Superior temporal gyrus (tissue), 1 donor: ENCODE measurements around the gene UBE2D3.
"Not testable (repeated sequence)": the region's sequence is repeated elsewhere in the genome, so short reads cannot be mapped to it uniquely, and the experiment has no call there.

Experiments used
- DNase-seq: peaks from one replicate; pipeline ENCODE4 v3.0.0-alpha.2; 2016; ENCODE audit errors: extremely low spot score

Gene UBE2D3

DNA sequence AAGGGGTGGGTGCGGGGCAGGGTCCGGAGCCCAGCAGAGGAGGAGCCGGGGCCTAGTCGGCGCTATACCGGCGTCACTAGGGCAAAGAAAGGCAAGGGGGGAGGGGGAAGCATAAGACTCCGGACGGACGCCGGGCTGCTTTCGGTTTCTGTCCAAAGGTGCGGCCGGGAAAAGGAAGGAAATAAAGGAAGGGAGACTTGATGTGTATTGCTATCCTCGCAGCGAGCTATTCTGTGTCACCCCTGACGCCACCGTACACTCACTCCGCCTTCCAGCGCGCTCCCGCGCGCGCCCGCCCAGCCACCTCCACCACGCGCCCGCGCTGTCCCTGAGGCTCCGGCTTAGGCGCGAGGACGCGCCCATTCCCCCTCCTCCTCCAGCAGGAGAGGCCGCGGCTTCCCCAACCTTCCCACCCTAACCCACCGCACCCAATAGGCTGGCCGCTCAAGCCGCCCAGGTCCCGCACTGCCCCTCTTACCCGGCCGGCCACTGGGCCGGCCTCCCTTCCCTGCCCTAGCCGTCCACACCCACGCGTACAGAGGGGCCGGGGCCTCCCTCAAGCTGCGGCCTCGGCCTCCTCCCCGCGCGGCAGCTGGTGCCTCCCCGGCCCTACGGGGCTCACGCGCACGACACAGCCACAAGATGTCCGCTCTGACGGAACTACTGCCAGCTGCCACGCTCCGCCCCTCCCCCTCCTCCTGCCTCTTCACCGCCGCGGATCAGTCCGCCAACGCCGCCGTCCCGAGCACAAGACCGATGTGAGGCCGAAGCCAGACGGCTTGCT lies at the start of gene UBE2D3:
Gene UBE2D3 (minus strand): TSS at position 662 of the 784 bp plus-strand sequence. CDS start 1,043 bp downstream, outside the sequence.
- DNase-seq, result peak; percentile 88

DNA sequence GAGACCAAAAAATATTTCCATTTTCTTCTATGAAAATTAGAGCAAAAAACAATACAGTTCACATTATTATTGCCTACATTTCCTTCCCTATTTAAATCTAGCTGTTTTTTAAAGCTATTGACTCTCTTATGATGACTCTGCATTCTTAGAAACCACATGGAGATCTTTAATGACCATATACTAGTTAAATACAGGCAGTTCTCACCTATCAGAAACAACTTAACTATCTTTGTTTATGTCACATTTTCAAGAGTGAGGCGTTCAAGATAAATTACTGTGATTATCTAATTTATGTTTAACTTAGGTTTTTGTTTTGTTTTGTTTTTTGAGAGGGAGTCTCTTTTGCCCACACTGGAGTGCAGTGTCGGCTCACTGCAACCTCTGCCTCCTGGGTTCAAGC lies 44.4 kb upstream of the UBE2D3 start:
- no peak for DNase-seq

DNA sequence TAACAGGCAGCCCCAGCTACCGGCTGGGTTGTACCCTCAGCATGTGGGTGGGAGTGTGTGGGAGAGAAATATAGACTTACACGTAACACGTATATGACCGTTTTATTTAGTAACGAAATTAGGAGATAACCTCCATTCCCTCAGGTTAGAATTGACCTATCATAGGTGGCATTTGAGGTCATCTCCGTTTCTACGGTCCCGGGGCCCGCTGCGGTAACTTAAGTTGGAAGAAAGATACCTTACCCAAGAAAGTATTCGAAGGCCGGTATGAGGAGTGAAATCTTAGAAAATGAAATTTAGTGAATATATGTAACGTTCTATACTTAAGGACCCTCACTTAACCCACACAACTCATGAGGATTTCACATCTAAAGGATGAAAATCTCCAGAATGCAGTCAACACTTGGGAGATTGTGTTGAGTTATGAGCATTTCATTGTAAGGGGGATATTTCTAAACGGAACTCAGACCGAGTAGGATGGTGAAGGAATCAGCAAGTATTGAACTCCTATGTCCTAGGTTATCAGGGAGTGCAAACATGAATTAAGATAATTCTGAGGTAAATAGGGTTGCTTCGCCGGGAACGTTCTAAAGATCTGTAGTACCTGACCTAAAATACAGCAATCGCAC lies 42.3 kb upstream of the UBE2D3 start:
- DNase-seq, result no peak

DNA sequence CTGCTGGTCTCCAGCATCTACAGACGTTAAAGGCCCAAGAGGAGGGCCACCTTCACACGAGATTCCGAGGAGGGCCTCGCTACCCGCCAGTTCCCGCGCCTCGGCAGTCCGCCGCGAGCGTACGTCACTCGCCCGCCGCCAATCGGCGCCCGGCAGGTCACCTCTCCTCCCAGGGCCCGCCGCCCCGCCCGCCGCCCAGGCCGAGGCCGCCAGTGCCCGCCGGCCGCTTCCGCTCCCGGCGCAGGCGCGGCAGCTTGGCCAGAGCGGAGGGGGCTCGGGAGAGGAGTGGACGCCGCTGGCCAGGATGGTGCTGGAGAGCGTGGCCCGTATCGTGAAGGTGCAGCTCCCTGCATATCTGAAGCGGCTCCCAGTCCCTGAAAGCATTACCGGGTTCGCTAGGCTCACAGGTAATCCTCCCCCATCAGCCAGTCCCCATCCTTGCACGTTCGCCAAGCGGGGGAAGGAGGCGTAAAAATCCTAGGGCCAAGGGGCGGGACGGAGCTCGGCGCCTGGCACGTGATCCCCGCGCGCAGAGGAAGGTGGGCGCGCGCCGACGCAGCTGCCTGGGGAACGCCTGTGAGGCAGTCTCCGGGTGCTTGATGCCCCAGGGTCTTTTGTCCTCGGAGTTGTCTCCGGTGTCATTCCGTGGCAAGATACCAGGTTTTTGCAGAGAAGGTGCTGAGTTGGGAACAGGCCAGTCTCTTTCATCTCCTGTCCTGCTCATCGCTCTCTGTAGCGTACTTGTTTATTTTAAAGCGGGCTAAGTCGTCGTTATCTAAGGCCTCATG lies 41.6 kb upstream of the UBE2D3 start, which contains the start of gene CISD2:
Gene CISD2 (plus strand): TSS at position 212 of the 788 bp plus-strand sequence. CDS start 93 bp downstream, at position 305.
- peak; percentile 92 for DNase-seq

DNA sequence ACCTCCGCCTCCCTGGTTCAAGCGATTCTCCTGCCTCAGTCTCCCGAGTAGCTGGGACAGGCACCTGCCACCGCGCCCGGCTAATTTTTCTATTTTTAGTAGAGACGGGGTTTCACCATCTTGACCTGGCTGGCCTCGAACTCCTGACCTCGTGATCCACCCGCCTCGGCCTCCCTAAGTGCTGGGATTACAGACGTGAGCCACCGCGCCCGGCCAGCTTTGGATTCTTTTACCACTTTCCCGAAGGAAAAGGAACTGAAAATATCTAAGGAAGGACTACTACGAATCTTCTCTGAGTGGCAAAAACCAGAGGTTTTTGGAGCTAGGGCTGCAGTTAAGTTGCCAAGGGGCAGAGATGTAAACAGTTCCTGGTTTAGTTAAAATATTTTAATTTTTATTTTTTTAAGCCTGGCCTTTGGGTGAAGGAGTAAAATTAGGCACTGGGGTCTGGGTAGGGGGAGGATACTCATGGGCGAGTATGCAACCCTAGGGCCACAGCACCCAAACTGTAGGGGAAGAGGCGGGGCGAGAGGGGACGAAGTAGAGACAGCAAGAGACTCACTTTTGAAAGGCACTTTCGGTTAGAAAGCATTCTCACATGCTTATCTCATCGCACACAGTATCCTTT lies 40.9 kb upstream of the UBE2D3 start:
- no peak for DNase-seq

DNA sequence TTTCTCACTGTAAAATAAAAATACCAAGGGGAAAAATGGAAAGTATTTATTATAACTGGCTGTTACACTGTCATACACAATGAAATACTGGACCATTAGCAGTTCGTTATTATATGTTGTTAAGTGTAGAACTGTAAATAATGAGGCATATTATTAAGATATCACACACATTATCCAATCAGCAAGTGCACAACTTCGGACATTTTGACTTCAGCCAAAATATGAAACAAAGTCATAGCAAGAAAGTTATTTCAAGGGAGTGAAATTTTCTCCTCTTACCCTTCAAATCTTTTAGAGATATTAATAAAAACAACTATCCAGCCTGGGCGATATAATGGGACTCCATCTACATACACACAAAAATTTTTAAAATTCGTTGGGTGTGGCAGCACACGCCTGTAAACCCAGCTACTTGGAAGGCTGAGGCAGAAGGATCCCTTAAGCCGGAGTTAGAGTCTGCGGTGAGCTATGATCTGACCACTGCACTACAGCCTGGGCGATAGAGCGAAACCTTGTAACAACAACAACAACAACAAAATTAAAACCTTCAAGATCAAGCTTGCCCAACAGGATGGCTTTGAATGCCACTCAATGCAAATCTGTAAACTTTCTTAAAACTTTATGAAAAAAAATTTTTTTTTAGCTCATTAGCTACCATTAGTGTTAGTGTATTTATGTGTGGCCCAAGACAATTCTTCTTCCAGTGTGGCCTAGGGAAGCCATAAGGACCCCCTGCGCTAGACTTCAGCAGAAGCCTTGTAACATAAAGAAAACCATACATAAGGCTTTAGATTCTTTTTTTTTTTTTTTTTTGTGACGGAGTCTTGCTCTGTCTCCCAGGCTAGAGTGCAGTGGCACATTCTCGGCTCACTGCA lies 40.2 kb upstream of the UBE2D3 start:
- no peak for DNase-seq

DNA sequence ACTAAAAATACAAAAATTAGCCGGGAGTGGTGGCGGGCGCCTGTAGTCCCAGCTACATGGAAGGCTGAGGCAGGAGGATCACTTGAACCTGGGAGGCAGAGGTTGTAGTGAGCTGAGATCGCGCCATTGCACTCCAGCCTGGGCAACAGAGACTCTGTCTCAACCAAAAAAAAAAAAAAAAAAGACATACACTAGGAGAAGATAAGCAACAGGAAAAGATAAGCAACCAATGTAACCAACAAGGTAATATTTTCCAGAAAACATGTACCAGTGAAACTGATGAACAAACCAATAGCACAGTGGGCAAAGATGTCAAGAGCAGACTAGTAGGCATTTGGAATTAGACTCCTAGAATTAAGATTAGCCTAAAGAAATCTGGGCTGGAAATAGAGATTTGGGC lies 38.0 kb upstream of the UBE2D3 start:
- DNase-seq, result not testable (repeated sequence)

DNA sequence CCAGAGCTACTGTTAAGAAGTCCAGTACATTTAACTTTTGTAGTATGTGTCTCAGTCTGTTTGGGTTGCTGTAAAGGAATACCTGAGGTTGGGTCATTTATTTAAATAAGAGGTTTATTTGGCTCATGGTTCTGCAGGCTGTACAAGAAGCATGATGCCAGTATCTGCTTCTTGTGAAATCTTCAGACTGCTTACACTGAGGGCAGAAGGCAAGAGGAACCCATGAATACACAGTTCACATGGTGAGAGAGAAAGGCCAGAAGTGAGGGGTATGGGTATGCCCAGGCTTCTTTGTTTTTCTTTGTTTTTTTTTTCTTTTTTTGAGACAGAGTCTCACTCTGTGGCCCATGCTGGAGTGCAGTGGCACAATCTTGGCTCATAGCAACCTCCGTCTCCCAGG lies 35.4 kb upstream of the UBE2D3 start:
- DNase-seq, result no peak

DNA sequence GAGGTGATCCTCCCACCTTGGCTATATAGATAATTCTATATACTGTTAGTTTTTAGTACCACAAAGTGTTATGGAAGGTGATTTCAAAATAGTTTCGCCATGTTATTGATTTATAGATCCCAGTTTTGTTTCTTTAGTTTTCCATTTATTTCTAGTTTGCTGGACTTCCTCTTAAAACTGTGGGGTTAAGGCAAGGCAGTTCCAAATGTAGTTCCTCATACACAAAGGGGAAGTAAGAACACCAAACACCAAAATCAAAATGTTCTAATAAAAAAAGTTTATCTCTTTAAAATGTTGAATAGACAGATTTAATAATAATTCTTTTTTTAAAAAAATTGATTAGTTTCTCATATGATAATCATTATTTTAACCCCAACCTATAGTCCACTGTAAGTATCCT lies 34.7 kb upstream of the UBE2D3 start:
- DNase-seq, result no peak

DNA sequence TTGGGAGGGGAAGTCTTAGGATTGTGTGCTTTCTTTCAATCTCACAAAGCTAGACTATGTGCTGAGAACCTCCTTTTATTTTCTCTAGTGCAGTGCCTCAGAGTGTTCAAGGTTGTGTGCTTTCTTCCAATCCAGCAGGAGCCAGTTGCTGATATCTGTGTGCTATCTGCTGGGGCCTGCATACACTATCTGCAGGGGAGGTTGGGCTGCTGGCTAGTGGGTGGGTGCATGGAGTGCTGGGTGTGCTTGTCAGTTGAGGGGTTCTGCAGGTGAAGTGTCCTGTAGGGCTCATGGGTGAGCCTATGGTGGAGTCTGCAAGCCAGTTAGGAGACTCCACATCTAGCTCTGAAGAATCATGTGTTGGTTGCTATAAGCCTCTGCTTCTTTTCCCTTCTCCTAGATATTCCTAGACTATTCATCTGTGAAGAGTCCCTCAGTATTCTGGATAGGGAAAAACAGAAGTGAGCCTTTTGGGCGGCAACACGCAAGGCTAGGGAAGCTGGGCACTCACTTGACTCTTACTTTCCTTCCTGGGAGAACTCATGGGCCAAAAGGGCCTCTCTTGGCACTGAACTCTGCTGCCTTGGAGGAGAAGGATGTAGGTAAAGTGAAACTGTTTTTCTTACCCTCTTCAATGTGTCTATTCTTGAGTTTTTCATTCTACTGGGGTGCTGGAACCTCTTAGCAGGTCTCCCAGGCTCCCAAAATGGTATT lies 33.4 kb upstream of the UBE2D3 start:
- DNase-seq, result no peak

DNA sequence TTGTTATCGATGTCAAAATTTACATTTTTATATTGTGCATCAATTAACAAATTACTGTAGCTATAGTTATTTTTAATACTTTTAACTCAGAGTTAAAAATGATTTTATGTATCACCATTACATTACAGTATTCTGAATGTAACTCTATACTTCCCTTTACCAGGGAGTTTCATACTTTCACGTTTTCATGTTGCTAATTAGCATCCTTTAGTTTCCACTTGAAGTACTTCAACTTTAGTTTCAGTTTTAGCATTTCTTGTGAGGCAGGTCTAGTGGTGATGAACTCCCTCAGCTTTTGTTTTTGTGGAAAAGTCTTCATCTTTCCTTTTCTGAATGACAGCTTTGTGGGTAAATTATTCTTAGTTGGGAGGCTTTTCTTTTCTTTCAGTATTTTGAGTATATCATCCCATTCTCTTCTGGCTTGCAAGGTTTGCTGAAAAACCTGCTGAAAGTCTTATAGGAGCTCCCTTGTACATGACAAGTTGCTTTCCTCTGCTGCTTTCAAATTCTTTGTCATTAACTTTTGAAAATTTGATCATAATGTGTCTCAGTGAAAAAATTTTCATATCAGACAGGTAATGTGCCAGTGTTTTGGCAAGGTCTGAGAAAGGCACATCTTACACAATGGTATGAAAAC lies 31.6 kb upstream of the UBE2D3 start:
- no peak for DNase-seq

DNA sequence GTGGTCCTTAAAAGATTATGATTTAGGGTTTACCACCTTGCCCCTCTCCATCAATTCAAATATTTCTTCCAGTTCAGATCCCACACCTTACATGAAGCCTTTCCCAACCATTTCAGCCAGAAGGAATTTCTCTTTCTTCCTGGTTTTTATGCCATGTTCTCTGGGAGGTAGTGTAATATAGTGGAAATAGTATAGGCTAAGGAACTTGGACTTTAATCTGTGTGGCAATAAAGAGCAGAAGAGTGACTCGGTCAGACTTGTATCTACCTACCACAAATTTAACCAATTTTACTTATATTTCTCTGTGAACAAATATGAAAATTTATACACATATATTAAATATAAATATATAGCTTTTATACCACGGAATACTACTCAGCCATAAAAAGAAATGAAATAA lies 23.0 kb upstream of the UBE2D3 start:
- no peak for DNase-seq

DNA sequence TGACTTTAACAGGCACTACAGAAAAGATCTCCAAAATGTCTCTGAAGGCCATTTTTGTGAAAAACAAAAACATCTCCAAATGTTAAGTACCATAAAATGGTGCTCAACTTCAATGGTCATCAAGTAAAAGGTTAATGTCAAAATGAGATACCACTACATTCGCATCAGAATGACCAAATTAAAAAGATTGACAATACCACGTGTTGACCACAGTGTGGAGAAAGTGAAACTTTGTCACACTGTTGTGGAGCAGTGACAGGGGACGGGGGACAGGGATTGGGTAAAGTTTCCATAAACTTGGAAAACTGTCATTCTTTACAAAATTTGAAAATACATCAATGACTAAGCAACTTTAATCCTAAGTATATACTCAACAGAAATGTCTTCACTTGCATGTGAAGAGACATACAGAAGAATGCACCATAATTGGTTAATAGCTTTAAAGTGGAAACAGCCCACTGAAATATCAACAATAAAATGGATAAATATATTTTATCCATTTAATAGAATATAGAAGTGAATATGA lies 22.3 kb upstream of the UBE2D3 start:
- no peak for DNase-seq

DNA sequence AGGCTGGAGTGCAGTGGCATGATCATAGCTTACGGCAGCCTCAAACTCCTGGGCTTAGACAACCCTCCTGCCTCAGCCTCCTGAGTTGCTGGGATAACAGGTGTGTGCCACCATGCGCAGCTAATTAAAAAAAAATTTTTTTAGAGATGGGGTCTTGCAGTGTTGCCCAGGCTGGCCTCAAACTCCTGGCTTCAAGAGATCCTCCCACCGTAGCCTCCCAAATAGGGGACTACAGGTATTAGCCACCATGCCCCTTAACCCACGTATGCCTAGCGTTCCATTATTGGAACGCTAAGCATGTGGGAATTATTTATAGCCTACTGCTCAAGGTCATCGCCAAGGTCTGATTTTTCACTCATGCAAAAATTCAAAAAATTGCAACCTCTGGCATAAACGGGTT lies 20.3 kb upstream of the UBE2D3 start:
- no peak for DNase-seq

DNA sequence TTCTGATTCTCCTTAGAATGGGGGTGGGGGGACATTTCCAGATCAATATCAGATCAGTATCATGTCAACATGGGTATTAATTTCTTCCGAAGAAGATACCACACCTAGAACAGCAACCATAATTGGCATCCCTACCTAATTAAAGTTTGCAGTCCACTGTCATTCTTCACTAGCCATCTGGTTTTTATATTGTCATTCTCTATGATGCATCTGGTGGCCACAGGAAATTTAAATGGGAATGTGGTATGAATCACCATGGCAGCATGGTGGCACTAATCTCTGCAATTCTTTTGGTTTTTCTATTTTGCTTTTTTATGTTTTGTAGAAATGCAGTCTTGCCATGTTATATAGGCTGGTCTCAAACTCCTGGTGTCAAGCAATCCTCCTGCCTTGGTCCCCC lies 16.6 kb upstream of the UBE2D3 start:
- no peak for DNase-seq

DNA sequence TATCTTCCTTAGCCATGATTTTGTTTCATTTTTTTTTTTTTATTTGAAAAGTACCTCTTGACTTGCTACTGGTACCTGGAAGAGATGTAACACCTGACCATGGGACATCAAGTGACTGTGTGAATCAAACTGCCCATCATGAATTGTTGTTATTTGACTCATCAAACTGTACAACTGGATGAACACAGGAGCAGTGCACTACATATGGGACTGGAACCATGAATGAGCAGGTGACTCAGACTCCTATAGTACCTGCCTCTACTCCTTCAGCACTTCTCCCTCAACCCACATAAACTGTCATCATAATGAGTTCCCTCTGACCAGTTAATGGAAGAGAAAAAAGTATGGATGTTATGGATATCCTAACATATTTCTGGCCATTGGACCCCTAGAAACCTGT lies 15.9 kb upstream of the UBE2D3 start:
- no peak for DNase-seq

DNA sequence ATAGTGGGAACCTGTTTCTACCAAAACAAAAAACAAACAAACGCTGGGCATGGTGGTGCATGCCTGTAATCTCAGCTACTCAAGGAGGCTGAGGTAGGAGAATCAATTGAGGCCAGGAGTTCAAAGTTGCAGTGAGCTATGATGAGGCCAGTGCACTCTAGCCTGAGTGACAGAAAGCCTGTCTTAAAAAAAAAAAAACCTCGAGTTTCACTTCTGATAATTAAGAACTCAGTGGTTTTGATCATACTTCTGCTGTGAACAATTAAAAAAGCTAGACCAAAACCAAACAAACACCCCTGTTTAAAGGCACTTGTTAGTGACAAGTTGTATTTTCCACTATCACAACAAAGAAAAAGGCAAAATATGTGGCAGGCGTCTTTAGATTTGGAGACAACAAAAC lies 15.0 kb upstream of the UBE2D3 start:
- DNase-seq, result no peak

DNA sequence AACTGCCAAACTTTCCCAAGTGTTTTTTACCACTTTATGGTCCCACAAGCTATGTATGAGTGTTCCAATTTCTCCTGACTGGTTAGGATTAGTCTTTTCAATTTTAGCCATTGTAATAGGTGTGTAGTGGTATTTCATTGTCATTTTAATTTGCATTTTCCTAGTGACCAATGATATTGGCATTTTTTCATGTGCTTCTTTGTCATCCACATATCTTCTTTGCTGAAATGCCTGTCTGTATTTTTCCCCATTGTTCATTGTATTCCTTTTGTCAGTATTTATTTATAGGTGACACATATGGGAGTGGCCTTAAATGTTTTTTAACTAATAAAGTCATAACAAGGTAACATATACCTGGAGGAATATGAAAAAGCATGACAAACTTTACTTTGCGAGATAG lies 9.2 kb upstream of the UBE2D3 start:
- no peak for DNase-seq

DNA sequence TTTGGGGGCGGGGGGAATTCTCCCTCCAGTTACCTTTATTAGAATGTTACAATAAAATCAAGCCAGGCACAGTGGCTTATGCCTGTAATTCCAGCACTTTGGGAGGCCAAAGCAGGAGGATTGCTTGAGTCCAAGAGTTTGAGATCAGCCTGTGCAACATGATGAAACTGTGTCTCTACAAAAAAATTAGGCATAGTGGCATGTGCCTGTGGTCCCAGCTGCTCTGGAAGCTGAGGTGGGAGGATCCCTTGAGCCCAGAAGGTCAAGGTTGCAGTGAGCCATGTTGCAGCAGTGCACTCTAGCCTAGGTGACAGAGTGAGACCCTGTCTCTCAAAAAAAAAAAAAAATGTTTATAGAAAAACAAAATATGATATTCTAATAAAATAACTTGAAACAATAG lies 5.3 kb upstream of the UBE2D3 start:
- DNase-seq, result no peak

DNA sequence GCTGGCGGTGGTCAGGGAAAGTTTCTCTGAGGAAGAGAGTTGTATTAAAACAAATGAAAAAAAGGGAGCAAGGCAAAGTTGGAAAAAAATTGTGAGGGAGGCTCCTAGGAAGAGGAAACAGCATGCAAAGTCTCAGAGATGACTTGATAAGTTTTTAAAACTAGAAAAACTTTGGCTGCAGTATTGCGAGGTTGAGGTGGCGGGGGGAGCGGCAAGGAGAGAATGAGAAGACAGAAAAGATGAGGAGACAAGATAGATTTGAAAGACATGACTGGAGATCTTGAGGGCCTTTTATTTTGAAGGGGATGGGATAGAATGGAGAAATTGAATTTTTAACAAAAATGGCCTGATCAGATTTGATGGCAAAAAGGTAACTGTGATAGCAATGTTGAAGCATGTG lies 4.8 kb upstream of the UBE2D3 start:
- DNase-seq, result no peak
